Limb (tissue), 2 donors: ENCODE results near the gene DDR2.
"Not testable (repeated sequence)": the region's sequence is repeated elsewhere in the genome, so short reads cannot be mapped to it uniquely, and the experiment has no call there.

Experiments
- DNase-seq, 2 donors: peaks; one replicate each; pipeline ENCODE4 v3.0.0-alpha.2; 2016; ENCODE audit errors: extremely low spot score in 2 of 2

DDR2 gene

GRCh38 chr1:162765788-162766187, 133.5 kb downstream of the DDR2 start:
- no peak for DNase-seq

GRCh38 chr1:162772571-162773154, 140.4 kb downstream of the DDR2 start:
- no peak for DNase-seq

- DNase-seq = no peak
Observed at GRCh38 chr1:162774007-162774406, 141.7 kb downstream of the DDR2 start.

GRCh38 chr1:162779043-162779442, 146.8 kb downstream of the DDR2 start:
- DNase-seq = no peak

- peak in 1 of 2 donors; percentile 1 for DNase-seq
Observed at GRCh38 chr1:162782671-162783070, 150.4 kb downstream of the DDR2 start.

- DNase-seq = not testable (repeated sequence)
Observed at GRCh38 chr1:162784926-162785325, 152.7 kb downstream of the DDR2 start.

GRCh38 chr1:162788783-162789182, 156.5 kb downstream of the DDR2 start:
- DNase-seq = peak in 1 of 2 donors; percentile 32

- peak; percentile 60 to 80 for DNase-seq
Observed at GRCh38 chr1:162790303-162790984, 158.2 kb downstream of the DDR2 start, which contains the start of gene HSD17B7. TSS of gene HSD17B7 (plus strand) at chr1:162790702. CDS start at chr1:162790801, 99 bp downstream.

GRCh38 chr1:162790985-162791357, 158.7 kb downstream of the DDR2 start:
- DNase-seq = not testable (repeated sequence)

- DNase-seq = not testable (repeated sequence)
Observed at GRCh38 chr1:162794284-162794683, 162.0 kb downstream of the DDR2 start.

- DNase-seq = not testable (repeated sequence)
Observed at GRCh38 chr1:162796617-162797279, 164.5 kb downstream of the DDR2 start.

GRCh38 chr1:162799995-162800830, 167.9 kb downstream of the DDR2 start:
- DNase-seq = peak; percentile 52 to 75

- not testable (repeated sequence) for DNase-seq
Observed at GRCh38 chr1:162807503-162807902, 175.2 kb downstream of the DDR2 start.

- not testable (repeated sequence) for DNase-seq
Observed at GRCh38 chr1:162812357-162812756, 180.1 kb downstream of the DDR2 start.

- DNase-seq = not testable (repeated sequence)
Observed at GRCh38 chr1:162818136-162818535, 185.9 kb downstream of the DDR2 start.

GRCh38 chr1:162818666-162819065, 186.4 kb downstream of the DDR2 start:
- not testable (repeated sequence) for DNase-seq

- peak in 1 of 2 donors; percentile 41 for DNase-seq
Observed at GRCh38 chr1:162822391-162823200, 190.3 kb downstream of the DDR2 start.

- DNase-seq = no peak
Observed at GRCh38 chr1:162823231-162823630, 191.0 kb downstream of the DDR2 start.

- DNase-seq = no peak
Observed at GRCh38 chr1:162823771-162824525, 191.7 kb downstream of the DDR2 start.

- no peak for DNase-seq
Observed at GRCh38 chr1:162829268-162829667, 197.0 kb downstream of the DDR2 start.
